ENCODE results near the gene PLCG2.

PLCG2 gene

DNA sequence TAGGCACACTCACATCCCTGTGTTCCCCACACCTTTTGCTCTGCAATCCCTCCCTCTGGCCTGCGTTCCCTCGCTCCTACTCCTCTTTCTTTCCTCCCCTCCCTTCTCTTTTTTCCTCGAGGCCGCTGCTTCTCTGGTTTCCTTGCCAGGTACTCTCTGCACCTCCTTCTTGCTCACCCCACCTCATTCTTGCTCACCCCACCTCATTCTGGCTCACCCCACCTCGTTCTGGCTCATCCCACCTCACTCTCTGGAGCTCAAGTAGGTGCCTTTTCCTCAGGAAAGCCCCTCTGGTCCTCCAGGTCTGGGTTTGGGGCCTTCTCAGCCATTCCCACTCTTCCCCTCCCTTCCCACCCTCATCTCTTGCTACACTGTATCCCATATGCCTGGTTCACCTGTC lies 103.5 kb downstream of the PLCG2 start:
- no peak for DNase-seq

DNA sequence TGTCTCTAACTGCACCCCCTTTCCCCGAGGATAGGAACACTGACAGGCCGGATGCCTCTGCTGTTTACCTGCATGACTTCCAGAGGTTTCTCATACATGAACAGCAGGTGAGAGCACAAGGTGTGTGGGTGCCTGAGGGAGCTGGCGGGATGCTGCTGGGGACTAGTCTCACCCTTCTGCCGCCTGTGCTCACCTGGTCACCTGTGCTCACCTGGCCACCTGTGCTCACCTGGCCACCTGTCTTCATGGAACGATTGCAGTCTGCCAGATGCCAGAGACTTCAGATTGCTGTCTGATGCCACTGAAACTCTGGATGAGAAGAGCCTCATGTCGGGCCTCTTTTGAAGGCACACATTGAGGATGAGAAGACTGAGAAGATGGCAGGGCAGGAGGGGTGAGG lies 104.1 kb downstream of the PLCG2 start:
- no peak for DNase-seq

DNA sequence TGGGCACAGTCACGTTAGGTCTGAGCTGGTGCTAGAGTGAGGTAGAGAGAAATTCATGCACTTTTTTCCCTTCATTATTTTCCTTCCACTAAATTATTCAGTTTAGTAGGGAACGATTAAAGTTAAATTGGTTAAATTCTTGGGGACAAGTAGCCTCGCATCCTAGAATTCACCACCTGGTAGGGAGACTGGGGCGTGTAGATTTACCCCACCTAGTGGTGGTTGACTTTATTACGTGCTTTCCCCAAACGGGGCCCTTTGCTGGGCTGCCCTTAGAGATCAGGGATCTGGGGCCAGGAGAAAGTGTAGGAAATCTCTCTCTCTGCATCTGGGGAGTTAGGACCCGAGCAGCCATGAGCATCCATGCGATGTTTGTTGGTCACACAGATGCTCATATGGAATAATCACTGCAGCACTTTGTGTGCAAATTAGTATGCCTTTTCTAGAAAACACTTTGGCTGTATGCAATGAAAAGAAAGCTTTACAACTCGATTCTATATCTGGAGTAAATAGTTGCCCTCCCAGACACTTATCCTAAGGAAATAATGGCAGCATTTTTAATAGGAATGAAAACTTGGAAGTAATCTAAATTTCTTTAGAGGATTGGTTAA lies 107.0 kb downstream of the PLCG2 start:
- DNase-seq, result no peak

DNA sequence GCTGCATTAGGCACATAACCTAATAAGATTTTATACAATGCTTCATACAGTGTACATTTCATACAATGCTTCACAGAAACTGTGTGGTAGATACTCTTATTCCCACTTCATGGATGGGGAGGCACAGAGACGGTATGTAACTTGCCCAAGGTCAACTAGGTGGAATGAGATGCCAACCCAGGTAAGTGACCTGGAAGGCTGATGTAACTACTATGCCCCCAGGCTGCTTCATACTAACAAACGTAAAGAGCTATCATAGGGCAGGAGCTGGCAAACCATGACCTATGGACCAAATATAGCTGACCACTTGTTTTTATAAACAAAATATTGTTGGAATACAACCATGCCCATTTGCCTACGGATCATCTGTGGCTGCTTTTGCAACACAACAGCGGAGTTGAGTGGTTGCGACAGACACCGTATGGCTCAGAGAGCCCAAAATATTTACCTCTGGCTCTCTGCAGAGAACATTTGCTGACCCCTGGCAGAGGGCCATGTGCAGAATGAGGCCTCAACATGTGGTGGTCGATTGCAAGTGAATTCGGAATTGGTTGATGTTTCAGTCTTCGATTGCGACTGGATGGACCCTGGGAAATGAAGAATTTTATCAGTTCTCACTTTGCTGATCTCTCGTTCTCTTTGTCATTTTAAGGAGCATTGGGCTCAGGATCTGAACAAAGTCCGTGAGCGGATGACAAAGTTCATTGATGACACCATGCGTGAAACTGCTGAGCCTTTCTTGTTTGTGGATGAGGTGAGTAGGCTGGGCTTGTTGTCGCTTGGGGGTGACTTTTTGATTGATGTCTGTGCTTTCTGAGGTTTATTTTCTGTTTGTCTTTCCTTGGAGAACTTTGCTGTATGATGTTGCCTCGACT lies 109.7 kb downstream of the PLCG2 start:
- no peak for DNase-seq

DNA sequence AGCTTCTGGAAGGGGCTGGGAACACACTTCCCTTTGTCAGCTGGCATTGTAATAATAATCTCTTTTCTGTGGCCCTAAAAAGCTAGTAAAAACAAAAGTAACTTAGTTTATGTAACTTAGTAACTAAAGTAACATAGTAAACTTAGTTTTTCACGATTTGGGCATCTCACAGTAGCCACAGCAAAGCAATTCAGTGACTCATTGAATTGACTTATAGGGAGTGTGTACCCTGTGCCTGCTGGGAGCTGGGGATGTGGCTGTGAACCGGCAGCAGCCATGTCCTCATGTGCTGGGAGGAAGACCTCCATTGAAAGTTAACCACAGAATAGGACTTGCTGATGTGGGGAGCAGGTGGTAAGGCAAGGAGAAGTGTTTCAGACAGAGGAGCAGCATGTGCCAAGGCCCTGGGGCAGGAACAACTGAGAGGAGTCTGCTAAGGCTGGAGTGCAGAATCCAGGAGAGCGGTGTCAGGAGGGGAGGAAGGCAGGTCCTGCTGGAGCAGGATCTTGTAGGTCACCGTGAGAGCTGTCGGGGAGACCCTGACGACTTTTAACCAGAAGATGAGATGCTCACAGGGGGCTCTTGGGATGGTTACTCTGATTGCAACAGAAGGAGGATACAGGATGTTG lies 112.8 kb downstream of the PLCG2 start:
- no peak for DNase-seq

DNA sequence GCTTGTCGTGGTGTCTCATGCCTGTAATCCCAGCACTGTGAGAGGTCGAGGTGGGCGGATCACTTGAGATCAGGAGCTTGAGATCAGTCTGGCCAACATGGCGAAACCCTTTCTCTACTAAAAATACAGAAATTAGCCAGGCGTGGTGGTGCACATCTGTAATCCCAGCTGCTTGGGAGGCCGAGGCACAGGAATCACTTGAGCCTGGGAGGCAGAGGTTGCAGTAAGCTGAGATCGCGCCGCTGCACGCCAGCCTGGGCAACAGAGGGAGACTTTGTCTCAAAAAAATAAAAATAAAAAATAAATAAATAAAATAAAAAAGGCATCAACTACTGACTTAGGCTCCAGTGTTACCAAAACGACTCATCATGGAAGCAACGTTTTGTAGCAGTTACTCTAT lies 115.5 kb downstream of the PLCG2 start:
- no peak for DNase-seq

DNA sequence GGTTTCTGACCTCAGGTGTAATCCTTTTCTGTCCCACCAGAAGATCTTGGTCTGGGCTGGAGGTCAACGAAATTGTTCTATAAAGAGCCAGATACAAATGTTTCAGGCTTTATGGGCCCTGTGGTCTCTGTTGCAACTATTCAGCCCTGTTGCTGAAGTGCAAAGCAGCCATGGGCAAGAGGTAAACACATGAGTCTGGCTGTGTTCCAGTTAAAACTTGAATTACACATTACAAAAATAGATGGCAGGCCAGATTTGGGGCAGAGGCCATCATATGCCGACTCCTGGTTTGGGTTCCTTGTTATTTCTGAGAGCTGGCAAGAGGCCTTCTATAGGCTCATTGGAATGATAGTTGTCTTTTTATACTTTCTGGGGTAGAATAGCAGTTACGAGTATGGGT lies 117.8 kb downstream of the PLCG2 start:
- DNase-seq, result no peak

- no peak for DNase-seq
These were observed 120.5 kb downstream of the PLCG2 start for GRCh38 chr16:81899601-81900000.

DNA sequence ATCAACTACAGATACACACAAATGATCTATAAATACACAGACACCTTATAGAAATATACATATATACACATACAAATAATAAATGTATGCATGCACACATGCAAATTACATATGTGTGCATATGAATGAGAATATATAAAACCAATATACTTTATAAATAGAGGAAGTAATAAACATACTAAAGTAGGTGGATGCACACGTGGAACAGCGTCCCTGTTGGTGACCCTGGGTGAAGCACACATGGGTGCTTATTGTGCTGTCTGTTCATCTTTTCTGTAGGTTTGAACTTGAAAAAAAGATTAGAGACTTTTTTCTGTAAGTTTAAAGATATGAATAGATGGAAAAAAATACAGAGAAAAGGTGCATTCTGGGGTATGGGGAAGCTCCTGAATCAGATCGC lies 120.9 kb downstream of the PLCG2 start:
- DNase-seq, result no peak

- DNase-seq, result no peak
These were observed 121.4 kb downstream of the PLCG2 start for GRCh38 chr16:81900456-81900855.

GRCh38 chr16:81901484-81901883 lies 122.4 kb downstream of the PLCG2 start:
- DNase-seq, result no peak

- no peak for DNase-seq
These were observed 122.9 kb downstream of the PLCG2 start for GRCh38 chr16:81902025-81902424.

GRCh38 chr16:81904320-81904719 lies 125.2 kb downstream of the PLCG2 start:
- DNase-seq, result no peak

- no peak for DNase-seq
These were observed 126.2 kb downstream of the PLCG2 start for GRCh38 chr16:81905277-81905676.

- no peak for DNase-seq
These were observed 128.6 kb downstream of the PLCG2 start for GRCh38 chr16:81907681-81908080.

DNA sequence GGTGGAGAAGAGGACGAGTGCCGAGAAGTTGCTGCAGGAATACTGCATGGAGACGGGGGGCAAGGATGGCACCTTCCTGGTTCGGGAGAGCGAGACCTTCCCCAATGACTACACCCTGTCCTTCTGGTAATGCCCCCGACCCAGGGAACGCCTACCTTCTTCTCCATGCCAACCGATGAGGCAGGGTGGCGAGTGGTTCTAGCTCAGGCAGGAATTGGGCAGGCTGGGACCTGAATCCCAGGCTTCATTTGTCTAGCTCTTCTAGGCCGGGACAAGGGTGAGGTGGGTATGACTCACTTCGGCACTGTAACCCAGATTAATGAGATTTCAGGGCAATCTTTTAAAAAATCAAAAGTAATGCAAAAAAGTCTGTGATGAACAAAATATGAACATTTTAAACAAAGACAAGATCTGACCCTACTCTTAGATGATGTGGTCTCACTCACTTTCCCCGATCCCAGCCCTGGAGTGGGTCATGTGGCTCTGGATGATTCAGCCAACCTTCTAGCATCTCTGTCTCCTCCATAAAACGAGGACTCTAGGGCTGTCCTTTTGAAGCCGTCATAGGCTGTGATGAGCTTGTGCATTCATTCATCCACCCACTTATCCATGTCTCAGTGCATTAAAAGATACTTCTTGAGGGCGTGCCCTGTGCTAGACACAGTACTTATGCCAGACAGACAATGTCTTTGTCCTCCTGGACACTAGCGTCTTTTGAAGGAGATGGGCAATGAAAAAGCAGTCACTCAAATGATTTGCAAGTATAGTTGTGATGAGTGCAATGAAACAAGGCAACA lies 129.6 kb downstream of the PLCG2 start:
- DNase-seq, result no peak

GRCh38 chr16:81910366-81910885 lies 131.3 kb downstream of the PLCG2 start:
- no peak for DNase-seq

GRCh38 chr16:81912395-81912794 lies 133.3 kb downstream of the PLCG2 start:
- no peak for DNase-seq

GRCh38 chr16:81913222-81913621 lies 134.1 kb downstream of the PLCG2 start:
- DNase-seq, result no peak

DNA sequence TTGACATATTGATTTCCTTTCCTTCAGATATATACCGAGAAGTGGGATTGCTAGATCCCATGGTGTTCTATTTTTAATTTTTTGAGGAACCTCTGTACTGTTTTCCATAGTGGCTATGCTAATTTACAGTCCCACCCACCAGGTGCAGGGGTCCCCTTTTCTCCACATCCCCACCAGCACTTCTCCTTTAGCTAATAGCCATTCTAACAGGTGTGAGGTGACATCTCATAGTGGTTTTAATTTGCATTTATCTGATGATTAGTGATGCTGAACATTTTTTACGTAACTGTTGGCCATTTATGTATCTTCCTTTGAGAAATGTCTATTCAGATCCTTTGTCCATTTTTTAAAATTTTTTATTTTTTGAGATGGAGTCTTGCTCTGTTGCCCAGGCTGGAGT lies 138.3 kb downstream of the PLCG2 start:
- no peak for DNase-seq

DNA sequence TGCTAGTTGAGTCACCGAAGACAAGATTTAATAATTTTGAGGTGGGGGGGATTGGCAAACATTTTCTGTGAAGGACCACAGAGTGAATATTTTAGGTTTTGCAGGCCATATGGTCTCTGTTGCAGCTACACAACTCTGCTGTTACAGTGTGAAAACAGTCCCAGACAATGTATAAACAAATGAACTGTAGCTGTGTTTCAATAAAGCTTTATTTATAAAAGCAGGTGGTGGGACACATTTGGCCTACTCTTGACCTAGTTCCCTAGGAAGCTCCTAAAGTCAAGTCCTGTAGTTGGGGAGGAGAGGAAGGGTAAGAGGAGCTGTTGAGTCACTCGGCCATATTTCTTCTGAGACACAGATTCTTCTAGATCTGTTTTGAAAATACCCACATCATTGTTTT lies 139.8 kb downstream of the PLCG2 start:
- no peak for DNase-seq

- no peak for DNase-seq
These were observed 141.4 kb downstream of the PLCG2 start for GRCh38 chr16:81920498-81920897.

All from NCI-H1048 (cell line).